Astrocyte of the spinal cord (primary cell): ENCODE results near the gene C16orf95.
"Not testable (repeated sequence)": the region's sequence is repeated elsewhere in the genome, so short reads cannot be mapped to it uniquely, and the experiment has no call there.

ENCODE experiments used
- DNase-seq: peaks from one replicate; pipeline ENCODE4 v3.0.0; 2011; ENCODE audit warnings: low read depth, low spot score
- H3K4me3 ChIP-seq: 2 replicates; pipeline ENCODE4 v1.5.1; 2011; ENCODE audit warnings: low read depth, mild to moderate bottlenecking, low read length, moderate library complexity
- CTCF ChIP-seq: IDR thresholded peaks from 2 replicates; pipeline ENCODE4 v1.5.1; 2012; ENCODE audit warnings: low read depth, mild to moderate bottlenecking, low read length, inconsistent platforms
- in situ Hi-C: cut with HindIII; loops from 2 replicates; pipeline ENCODE4 v1.10.0; 2017; ENCODE audit warnings: low sequenced_read_pairs

The C16orf95 gene, protein sequence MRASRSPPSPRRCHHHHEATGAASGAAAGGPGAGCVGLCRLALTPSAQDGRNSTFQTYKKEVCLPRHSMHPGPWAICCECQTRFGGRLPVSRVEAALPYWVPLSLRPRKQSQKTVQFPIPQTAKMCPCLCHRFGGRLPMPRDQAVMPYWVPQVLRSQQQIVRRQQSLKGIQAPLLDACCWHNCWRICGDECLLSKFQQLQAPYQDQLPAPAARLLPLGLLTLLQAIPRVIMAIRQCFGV

DNA sequence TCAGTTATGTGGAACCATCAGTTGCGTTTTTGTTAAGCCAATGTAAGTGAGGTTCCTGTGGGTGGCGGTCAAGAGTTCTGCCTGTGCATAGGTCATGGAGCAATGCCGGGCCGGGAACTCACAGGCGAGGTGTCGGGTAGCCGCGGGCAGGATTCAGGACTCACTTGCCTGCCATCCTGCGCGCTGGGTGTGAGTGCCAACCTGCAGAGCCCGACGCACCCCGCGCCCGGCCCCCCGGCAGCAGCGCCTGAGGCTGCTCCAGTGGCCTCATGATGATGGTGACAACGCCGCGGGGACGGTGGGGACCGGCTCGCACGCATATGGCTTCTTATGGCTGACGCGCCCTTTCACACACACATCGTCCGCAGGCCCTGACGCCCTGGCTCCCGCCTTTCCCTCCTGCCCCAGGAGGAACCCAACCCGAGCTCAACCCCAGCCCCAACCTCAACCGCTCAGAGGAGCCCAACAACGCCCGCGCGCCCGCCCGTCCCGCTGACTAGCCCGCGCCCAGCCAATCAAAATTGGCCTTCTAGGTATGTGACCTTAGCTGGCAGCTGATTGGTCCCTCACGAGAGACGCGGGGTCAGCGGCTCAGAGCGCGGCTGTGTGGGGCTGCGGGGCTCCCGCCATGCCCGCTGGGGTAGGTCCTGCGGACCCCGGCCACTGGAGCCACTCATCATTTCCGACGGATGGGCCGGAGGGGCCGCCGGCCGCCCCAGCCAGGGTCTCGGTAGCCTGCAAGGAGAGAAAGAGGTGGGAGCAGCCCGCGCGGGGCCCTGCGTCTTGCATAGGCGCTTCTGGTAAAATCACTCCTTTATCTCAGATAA, at the start of gene C16orf95:
C16orf95 (minus strand) TSS at position 470 of the 827 bp plus-strand sequence; CDS start at position 320, 150 bp downstream.
- DNase-seq, result peak; percentile 95
- in situ Hi-C loops, result no loop called here
- peak; percentile 66 for TF ChIP-seq CTCF
- H3K4me3 ChIP-seq, result peak within 1 kb of the TSS; percentile 99

DNA sequence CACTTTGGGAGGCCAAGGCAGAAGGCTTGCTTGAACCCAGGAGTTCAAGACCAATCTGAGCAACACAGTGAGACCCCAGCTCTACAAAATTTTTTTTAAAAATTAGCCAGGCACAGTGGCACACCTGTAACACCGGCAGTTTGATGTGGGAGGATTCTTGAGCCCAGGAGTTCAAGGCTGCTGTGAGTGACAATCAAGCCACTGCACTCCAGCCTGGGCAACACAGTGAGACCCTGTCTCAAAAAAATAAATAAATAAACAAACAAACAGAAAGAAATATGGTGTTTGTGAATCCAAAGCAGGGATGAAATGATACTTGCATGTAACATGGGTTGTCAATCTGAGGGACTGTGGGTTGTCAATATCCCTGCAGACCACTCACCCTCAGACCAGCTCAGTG, 49.7 kb upstream of the C16orf95 start:
- in situ Hi-C loops, result no loop called here
- H3K4me3 ChIP-seq, result no peak overlapping the region
- no peak for TF ChIP-seq CTCF
- no peak for DNase-seq

DNA sequence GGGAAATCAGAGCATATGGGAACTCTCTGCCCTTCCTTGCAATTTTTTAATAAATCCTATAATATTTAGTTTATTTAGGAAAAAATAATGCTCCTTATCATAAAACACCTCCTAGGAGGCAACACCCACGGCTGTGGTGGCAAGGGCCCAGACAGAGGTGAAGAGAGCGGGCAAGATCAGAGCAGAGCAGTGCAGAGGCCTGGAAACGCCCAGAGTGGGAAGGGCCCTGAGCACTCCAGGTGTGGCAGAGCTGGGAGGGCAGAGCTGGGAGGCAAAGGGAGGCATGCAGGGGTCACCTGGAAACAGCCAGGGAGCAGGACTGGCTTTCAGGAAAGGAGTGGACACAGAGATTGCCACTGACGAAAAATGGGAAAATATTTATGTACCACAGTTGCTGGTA, 49.1 kb upstream of the C16orf95 start:
- in situ Hi-C loops, result no loop called here
- no peak overlapping the region for H3K4me3 ChIP-seq
- no peak for TF ChIP-seq CTCF
- no peak for DNase-seq

DNA sequence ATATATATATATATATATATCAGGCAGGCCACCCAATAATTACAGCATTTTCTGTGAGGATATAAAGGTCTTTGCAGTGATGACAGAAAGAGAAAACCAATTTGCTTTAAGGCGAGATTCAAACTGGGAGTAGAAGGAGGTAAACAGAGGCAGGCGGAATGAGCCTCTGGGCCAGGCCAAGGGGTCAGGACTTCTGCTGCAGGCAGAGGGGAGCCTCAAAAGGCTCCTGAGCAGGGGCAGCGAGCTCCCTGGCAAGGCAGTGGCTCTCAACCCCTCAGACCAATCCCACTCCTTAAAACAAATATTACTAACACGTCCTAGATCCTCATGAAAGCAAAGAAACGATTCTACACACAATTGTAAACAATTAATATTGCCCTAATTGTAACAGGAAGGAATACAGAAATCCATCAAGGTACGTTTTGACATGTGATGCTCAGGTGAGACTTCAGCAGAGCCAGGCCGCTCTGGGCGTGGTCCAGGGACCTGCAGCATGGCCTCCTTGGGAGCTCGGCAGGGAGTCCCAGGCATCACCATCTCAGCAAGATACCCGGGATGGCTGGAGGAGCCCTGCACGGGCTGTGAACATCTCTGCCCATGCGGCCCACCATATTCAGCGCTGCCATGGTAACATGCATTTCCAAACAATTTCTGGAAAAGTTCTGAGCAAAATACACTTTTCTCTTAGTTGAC, 48.0 kb upstream of the C16orf95 start:
- in situ Hi-C loops, result no loop called here
- no peak for TF ChIP-seq CTCF
- DNase-seq, result no peak
- H3K4me3 ChIP-seq, result no peak overlapping the region

- no peak overlapping the region for H3K4me3 ChIP-seq
- in situ Hi-C loops, result no loop called here
- no peak for DNase-seq
- TF ChIP-seq CTCF, result no peak
These were observed 46.7 kb upstream of the C16orf95 start for GRCh38 chr16:87363771-87364455.

DNA sequence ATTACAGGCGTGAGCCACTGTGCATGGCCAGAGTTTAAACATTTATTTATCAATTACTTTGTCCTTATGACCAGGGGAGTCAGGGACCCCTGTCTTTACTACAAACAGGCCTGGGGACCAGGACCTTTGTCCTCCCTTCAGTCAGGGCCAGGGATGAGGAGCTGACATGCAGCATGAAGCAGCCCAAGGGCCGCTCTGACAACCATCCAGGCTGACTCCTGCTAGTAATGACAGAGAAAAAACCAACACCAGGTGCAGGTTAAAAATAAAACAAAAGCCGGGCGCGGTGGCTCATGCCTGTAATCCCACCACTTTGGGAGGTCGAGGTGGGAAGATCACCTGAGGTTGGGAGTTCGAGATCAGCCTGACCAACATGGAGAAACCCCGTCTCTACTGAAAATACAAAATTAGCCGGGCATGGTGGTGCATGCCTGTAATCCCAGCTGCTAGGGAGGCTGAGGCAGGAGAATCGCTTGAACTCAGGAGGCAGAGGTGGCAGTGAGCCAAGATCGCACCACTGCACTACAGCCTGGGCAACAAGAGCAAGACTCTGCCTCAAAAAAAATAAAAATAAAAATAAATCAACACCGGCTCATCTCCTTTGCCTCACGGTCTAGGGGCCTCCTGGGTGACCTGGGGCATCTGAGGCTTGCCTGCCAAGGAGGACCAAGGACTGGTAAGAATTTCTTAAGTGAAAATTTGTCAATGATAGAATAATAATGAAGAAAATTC, 45.8 kb upstream of the C16orf95 start:
- in situ Hi-C loops, H3K4me3 ChIP-seq, DNase-seq: not testable (repeated sequence)
